ENCODE measurements around the gene BRD4. TPM values are rescaled to one million over a fixed set of nuclear protein-coding genes. Genes with fewer than 3 reads are reported as not detected.

Gene BRD4
- total and polyA plus RNA-seq, 2 experiments from 2014 or later = 63.8 to 115 TPM

GRCh38 chr19:15316498-15316897 lies 15.8 kb downstream of the BRD4 start:
- Histone ChIP-seq H3K4me2 (no peak overlapping the region), H3K36me3 (ENCODE audit: insufficient read depth) (no peaks in the 10 kb centered on the region), H3K27ac (ENCODE audit: low read depth) (peak overlapping the region; percentile 14; the same call in 1 of the 2 replicates), H3K4me1 (ENCODE audit: insufficient read depth) (peaks cover 31% of the 10 kb centered on the region), H3F3A (replicated peaks; ENCODE audit: low read depth) (no peaks in the 10 kb centered on the region), H2AFZ (no peak overlapping the region), H3K9me2 (ENCODE audit: insufficient read depth) (no peaks in the 10 kb centered on the region), H3K27me3 (ENCODE audit: insufficient read depth) (no peaks in the 10 kb centered on the region), H3K4me3 (no peak overlapping the region), H4K20me1 (replicated peaks; ENCODE audit: insufficient read depth) (peaks cover 93% of the 10 kb centered on the region), H3K79me2 (replicated peaks; ENCODE audit: insufficient read depth) (peaks cover 100% of the 10 kb centered on the region)
- no peak for TF ChIP-seq POLR2AphosphoS5 (IDR thresholded peaks at IDR 0.05; ENCODE audit: low read depth)
- no peak for TF ChIP-seq CTCF (conservative IDR thresholded peaks at IDR 0.05; ENCODE audit: low read depth in 2 of 2)
- TF ChIP-seq STAT1 (IDR thresholded peaks at IDR 0.05; ENCODE audit: unreplicated experiment) = no peak
- TF ChIP-seq ZNF114 (CRISPR knock-in tag; IDR thresholded peaks at IDR 0.05) = no peak
- no peak for TF ChIP-seq CREB1 (CRISPR knock-in tag; IDR thresholded peaks at IDR 0.05; ENCODE audit: low read depth)
- TF ChIP-seq NANOG (IDR thresholded peaks at IDR 0.05; ENCODE audit: borderline replicate concordance) = no peak
- TF ChIP-seq REST (IDR thresholded peaks at IDR 0.05; ENCODE audit: unreplicated experiment) = no peak
- TF ChIP-seq, protein P1, sequence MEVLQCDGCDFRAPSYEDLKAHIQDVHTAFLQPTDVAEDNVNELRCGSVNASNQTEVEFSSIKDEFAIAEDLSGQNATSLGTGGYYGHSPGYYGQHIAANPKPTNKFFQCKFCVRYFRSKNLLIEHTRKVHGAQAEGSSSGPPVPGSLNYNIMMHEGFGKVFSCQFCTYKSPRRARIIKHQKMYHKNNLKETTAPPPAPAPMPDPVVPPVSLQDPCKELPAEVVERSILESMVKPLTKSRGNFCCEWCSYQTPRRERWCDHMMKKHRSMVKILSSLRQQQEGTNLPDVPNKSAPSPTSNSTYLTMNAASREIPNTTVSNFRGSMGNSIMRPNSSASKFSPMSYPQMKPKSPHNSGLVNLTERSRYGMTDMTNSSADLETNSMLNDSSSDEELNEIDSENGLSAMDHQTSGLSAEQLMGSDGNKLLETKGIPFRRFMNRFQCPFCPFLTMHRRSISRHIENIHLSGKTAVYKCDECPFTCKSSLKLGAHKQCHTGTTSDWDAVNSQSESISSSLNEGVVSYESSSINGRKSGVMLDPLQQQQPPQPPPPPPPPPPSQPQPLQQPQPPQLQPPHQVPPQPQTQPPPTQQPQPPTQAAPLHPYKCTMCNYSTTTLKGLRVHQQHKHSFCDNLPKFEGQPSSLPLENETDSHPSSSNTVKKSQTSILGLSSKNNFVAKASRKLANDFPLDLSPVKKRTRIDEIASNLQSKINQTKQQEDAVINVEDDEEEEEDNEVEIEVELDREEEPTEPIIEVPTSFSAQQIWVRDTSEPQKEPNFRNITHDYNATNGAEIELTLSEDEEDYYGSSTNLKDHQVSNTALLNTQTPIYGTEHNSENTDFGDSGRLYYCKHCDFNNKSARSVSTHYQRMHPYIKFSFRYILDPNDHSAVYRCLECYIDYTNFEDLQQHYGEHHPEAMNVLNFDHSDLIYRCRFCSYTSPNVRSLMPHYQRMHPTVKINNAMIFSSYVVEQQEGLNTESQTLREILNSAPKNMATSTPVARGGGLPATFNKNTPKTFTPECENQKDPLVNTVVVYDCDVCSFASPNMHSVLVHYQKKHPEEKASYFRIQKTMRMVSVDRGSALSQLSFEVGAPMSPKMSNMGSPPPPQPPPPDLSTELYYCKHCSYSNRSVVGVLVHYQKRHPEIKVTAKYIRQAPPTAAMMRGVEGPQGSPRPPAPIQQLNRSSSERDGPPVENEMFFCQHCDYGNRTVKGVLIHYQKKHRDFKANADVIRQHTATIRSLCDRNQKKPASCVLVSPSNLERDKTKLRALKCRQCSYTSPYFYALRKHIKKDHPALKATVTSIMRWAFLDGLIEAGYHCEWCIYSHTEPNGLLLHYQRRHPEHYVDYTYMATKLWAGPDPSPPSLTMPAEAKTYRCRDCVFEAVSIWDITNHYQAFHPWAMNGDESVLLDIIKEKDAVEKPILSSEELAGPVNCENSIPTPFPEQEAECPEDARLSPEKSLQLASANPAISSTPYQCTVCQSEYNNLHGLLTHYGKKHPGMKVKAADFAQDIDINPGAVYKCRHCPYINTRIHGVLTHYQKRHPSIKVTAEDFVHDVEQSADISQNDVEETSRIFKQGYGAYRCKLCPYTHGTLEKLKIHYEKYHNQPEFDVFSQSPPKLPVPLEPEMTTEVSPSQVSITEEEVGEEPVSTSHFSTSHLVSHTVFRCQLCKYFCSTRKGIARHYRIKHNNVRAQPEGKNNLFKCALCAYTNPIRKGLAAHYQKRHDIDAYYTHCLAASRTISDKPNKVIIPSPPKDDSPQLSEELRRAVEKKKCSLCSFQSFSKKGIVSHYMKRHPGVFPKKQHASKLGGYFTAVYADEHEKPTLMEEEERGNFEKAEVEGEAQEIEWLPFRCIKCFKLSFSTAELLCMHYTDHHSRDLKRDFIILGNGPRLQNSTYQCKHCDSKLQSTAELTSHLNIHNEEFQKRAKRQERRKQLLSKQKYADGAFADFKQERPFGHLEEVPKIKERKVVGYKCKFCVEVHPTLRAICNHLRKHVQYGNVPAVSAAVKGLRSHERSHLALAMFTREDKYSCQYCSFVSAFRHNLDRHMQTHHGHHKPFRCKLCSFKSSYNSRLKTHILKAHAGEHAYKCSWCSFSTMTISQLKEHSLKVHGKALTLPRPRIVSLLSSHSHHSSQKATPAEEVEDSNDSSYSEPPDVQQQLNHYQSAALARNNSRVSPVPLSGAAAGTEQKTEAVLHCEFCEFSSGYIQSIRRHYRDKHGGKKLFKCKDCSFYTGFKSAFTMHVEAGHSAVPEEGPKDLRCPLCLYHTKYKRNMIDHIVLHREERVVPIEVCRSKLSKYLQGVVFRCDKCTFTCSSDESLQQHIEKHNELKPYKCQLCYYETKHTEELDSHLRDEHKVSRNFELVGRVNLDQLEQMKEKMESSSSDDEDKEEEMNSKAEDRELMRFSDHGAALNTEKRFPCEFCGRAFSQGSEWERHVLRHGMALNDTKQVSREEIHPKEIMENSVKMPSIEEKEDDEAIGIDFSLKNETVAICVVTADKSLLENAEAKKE (CRISPR knock-in tag; IDR thresholded peaks at IDR 0.05) = no peak
- no peak for TF ChIP-seq JUNB (IDR thresholded peaks at IDR 0.05; ENCODE audit: unreplicated experiment)
- no peak for TF ChIP-seq EZH2 (IDR thresholded peaks at IDR 0.05; ENCODE audit: low read depth, unreplicated experiment)
- TF ChIP-seq EZH2phosphoT487 (IDR thresholded peaks at IDR 0.05; ENCODE audit: unreplicated experiment) = no peak
- no peak for TF ChIP-seq ZNF331 (CRISPR knock-in tag; IDR thresholded peaks at IDR 0.05; ENCODE audit: low read depth)
- TF ChIP-seq, protein P2, sequence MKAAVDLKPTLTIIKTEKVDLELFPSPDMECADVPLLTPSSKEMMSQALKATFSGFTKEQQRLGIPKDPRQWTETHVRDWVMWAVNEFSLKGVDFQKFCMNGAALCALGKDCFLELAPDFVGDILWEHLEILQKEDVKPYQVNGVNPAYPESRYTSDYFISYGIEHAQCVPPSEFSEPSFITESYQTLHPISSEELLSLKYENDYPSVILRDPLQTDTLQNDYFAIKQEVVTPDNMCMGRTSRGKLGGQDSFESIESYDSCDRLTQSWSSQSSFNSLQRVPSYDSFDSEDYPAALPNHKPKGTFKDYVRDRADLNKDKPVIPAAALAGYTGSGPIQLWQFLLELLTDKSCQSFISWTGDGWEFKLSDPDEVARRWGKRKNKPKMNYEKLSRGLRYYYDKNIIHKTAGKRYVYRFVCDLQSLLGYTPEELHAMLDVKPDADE (IDR thresholded peaks at IDR 0.05) = no peak
- Mint-ChIP-seq H3K36me3 (ENCODE audit: low read depth) (peaks cover 10% of the 10 kb centered on the region; the same call in 1 of the 3 replicates), H3K4me1 (peaks cover 47% of the 10 kb centered on the region), H3K4me3 (no peak overlapping the region), H3K27me3 (ENCODE audit: insufficient read depth, low read depth, poor library complexity) (peaks cover 12% of the 10 kb centered on the region), H3K9me3 (no peaks in the 10 kb centered on the region; the same call in 2 of the 3 replicates), H3K27ac (no peak overlapping the region)
- DNase-seq (ENCODE audit: low spot score) (no peak), ATAC-seq (no peak)
